H1 (cell line): ENCODE measurements around the gene PRKG2. TPM values are rescaled to one million over a fixed set of nuclear protein-coding genes. Genes with fewer than 3 reads are reported as not detected.

ENCODE experiments used
- CTCF ChIA-PET: fragments of 300-600 bp; sonication (Branson Sonifier 250); formaldehyde crosslinking; loops from one replicate; lab custom pipeline; 2021; ENCODE audit not compliant: partially characterized antibody; lab: Charles Lee
- POLR2A ChIA-PET: fragments of 300-600 bp; sonication (Branson Sonifier 250); formaldehyde crosslinking; loops from one replicate; lab custom pipeline; 2021; ENCODE audit warnings: inconsistent platforms; ENCODE audit not compliant: partially characterized antibody; lab: Charles Lee
- DNase-seq, 2 experiments: peaks; one replicate each; pipeline versions ENCODE4 v3.0.0 to v3.0.0-alpha.2; 2010 to 2022; ENCODE audit warnings: low spot score in 2 of 2, low read depth in 1 of 2, mixed read lengths in 1 of 2
- FAIRE-seq: peaks from 2 replicates; lab custom pipeline; 2011; peaks lifted over from hg19 to GRCh38; lab: Jason Lieb, UNC
- H2AFZ ChIP-seq: 2 replicates; pipeline ENCODE4 v1.8.1; 2012; ENCODE audit warnings: low read length, inconsistent platforms
- H2AK5ac ChIP-seq: 2 replicates; pipeline ENCODE4 v1.6.1; 2013; ENCODE audit warnings: low read depth, low read length
- H2BK120ac ChIP-seq: replicated peaks from 2 replicates; pipeline ENCODE3; 2013; ENCODE audit warnings: low read depth, low read length, inconsistent platforms
- H2BK12ac ChIP-seq: 2 replicates; pipeline ENCODE4 v1.6.1; 2013; ENCODE audit warnings: low read depth, low read length
- H2BK15ac ChIP-seq: 2 replicates; pipeline ENCODE4 v1.6.1; 2013; ENCODE audit warnings: low read length
- H2BK20ac ChIP-seq: 2 replicates; pipeline ENCODE4 v1.6.1; 2013; ENCODE audit warnings: low read length
- H2BK5ac ChIP-seq: 2 replicates; pipeline ENCODE4 v1.6.1; 2013; ENCODE audit warnings: low read depth, low read length
- H3K14ac ChIP-seq: 2 replicates; pipeline ENCODE4 v1.6.1; 2013; ENCODE audit warnings: inconsistent platforms; ENCODE audit not compliant: insufficient read length
- H3K18ac ChIP-seq: 2 replicates; pipeline ENCODE4 v1.6.1; 2013; ENCODE audit warnings: low read length; ENCODE audit errors: extremely low read depth
- H3K23ac ChIP-seq: 2 replicates; pipeline ENCODE4 v1.6.1; 2013; ENCODE audit warnings: inconsistent platforms; ENCODE audit not compliant: insufficient read length
- H3K23me2 ChIP-seq: 2 replicates; pipeline ENCODE4 v1.6.1; 2013; ENCODE audit warnings: low read depth, low read length
- H3K27ac ChIP-seq: 2 replicates; pipeline ENCODE4 v1.6.1; 2011; ENCODE audit warnings: low read depth, low read length, inconsistent platforms
- H3K27me3 ChIP-seq, 4 experiments: replicated peaks in 1 of 4; 1 replicate in 1 of 4; 2 replicates in 3 of 4; pipeline versions ENCODE4 v1.6.1 to v1.8.1; 2011 to 2013; ENCODE audit warnings: low read length in 3 of 4, mild to moderate bottlenecking in 3 of 4, inconsistent platforms in 2 of 4, mixed read lengths in 2 of 4, moderate library complexity in 1 of 4; ENCODE audit not compliant: control insufficient read depth in 3 of 4, insufficient read depth in 3 of 4; ENCODE audit errors: extremely low read depth in 1 of 4
- H3K36me3 ChIP-seq, 4 experiments: 2 replicates each; pipeline versions ENCODE4 v1.6.1 to v1.8.1; 2011 to 2013; ENCODE audit warnings: mild to moderate bottlenecking in 4 of 4, low read length in 3 of 4, moderate library complexity in 2 of 4, control low read depth in 1 of 4, inconsistent platforms in 1 of 4; ENCODE audit not compliant: insufficient read depth in 4 of 4, control insufficient read depth in 2 of 4
- H3K4ac ChIP-seq: replicated peaks from 2 replicates; pipeline ENCODE3; 2013; ENCODE audit warnings: low read length, low read depth, mixed read lengths, inconsistent platforms; ENCODE audit not compliant: insufficient read length
- H3K4me1 ChIP-seq, 4 experiments: replicated peaks in 1 of 4; 1 replicate in 1 of 4; 2 replicates in 3 of 4; pipeline versions ENCODE4 v1.6.1 to v1.8.1; 2011 to 2013; ENCODE audit warnings: low read length in 3 of 4, inconsistent platforms in 2 of 4, mixed read lengths in 1 of 4; ENCODE audit not compliant: insufficient read depth in 4 of 4, control insufficient read depth in 3 of 4
- H3K4me2 ChIP-seq, 2 experiments: 2 replicates each; pipeline versions ENCODE4 v1.6.1 to v1.8.1; 2011 to 2013; ENCODE audit warnings: low read depth in 2 of 2, low read length in 2 of 2, control low read depth in 1 of 2, inconsistent platforms in 1 of 2, mild to moderate bottlenecking in 1 of 2; ENCODE audit not compliant: insufficient read depth in 1 of 2
- H3K4me3 ChIP-seq, 4 experiments: fragments of 200-600, 300-600 bp in 1 of 4; sonication (generic), shearing (Covaris generic), sonication (Bioruptor Twin) in 1 of 4; 2 replicates each; pipeline versions ENCODE4 v1.5.1 to v1.8.1; 2011 to 2016; ENCODE audit warnings: low read length in 4 of 4, low read depth in 3 of 4, control low read depth in 2 of 4, inconsistent platforms in 2 of 4, mild to moderate bottlenecking in 2 of 4, mixed read lengths in 1 of 4, moderate library complexity in 1 of 4; ENCODE audit not compliant: insufficient read depth in 2 of 4; ENCODE audit errors: extremely low read depth in 1 of 4
- H3K56ac ChIP-seq: replicated peaks from 2 replicates; pipeline ENCODE3; 2013; ENCODE audit warnings: low read depth, mild to moderate bottlenecking, mixed read lengths, low read length, inconsistent platforms; ENCODE audit not compliant: insufficient read length
- H3K79me1 ChIP-seq: 2 replicates; pipeline ENCODE4 v1.6.1; 2013; ENCODE audit warnings: low read depth, low read length, control low read depth
- H3K79me2 ChIP-seq, 2 experiments: 2 replicates each; pipeline versions ENCODE4 v1.6.1 to v1.8.1; 2012 to 2013; ENCODE audit warnings: low read length in 2 of 2, mild to moderate bottlenecking in 2 of 2, inconsistent platforms in 1 of 2; ENCODE audit not compliant: insufficient read depth in 2 of 2, control insufficient read depth in 1 of 2
- H3K9ac ChIP-seq, 4 experiments: replicated peaks in 1 of 4; 1 replicate in 1 of 4; 2 replicates in 3 of 4; pipeline versions ENCODE4 v1.6.1 to v1.8.1; 2011 to 2013; ENCODE audit warnings: low read depth in 3 of 4, low read length in 3 of 4, control low read depth in 2 of 4, mild to moderate bottlenecking in 2 of 4, moderate library complexity in 2 of 4, inconsistent platforms in 1 of 4; ENCODE audit errors: extremely low read depth in 1 of 4
- H3K9me3 ChIP-seq, 2 experiments: 2 replicates each; pipeline versions ENCODE4 v1.6.1 to v1.8.1; 2012 to 2013; ENCODE audit warnings: mild to moderate bottlenecking in 2 of 2, moderate library complexity in 2 of 2, control low read depth in 1 of 2, inconsistent platforms in 1 of 2, low read depth in 1 of 2, low read length in 1 of 2, mixed read lengths in 1 of 2; ENCODE audit not compliant: insufficient read depth in 2 of 2
- H4K20me1 ChIP-seq, 2 experiments: replicated peaks in 1 of 2; 2 replicates each; pipeline versions ENCODE3 to v1.8.1; 2011 to 2013; ENCODE audit warnings: inconsistent platforms in 2 of 2, low read length in 2 of 2, mild to moderate bottlenecking in 1 of 2; ENCODE audit not compliant: insufficient read depth in 2 of 2, control insufficient read depth in 1 of 2
- H4K5ac ChIP-seq: 2 replicates; pipeline ENCODE4 v1.6.1; 2013; ENCODE audit warnings: low read length, low read depth, mixed read lengths, inconsistent platforms; ENCODE audit not compliant: insufficient read length
- H4K8ac ChIP-seq: 2 replicates; pipeline ENCODE4 v1.8.0; 2013; ENCODE audit warnings: mild to moderate bottlenecking, moderate library complexity, low read length, inconsistent platforms; ENCODE audit not compliant: insufficient read depth; ENCODE audit errors: extremely low read depth
- H4K91ac ChIP-seq: replicated peaks from 2 replicates; pipeline ENCODE3; 2013; ENCODE audit warnings: low read length, mixed read lengths, inconsistent platforms; ENCODE audit not compliant: insufficient read length
- CEBPB ChIP-seq: IDR thresholded peaks from 2 replicates; pipeline ENCODE4 v1.6.1; 2012; ENCODE audit warnings: low read depth, low read length
- HDAC2 ChIP-seq, 2 experiments: fragments of 300-600 bp in 1 of 2; sonication (generic) in 1 of 2; IDR thresholded peaks; 2 replicates each; pipeline ENCODE4 v1.6.1; 2011 to 2012; ENCODE audit warnings: low read depth in 2 of 2, low read length in 2 of 2, mild to moderate bottlenecking in 2 of 2, moderate library complexity in 2 of 2, borderline replicate concordance in 1 of 2, inconsistent platforms in 1 of 2
- WGBS, 2 experiments: shearing (Covaris generic) in 1 of 2; methylation state at CpG; one replicate each; pipeline versions ENCODE4 v1.1.6 to v1.1.7; 2013 to 2015; ENCODE audit warnings: low lambda C conversion rate in 2 of 2, mixed read lengths in 2 of 2, inconsistent platforms in 1 of 2, low coverage in 1 of 2, missing lambda C conversion rate in 1 of 2; ENCODE audit not compliant: insufficient replicate concordance in 2 of 2, insufficient coverage in 1 of 2, insufficient read length in 1 of 2; ENCODE audit errors: extremely low coverage in 1 of 2, missing lambda C conversion rate in 1 of 2; 5-methylcytosine and 5-hydroxymethylcytosine counted together
- polyA plus RNA-seq, 7 experiments: library from polyadenylated mRNA; depleted of rRNA in 3 of 7; stranded (reverse) in 5 of 7; unstranded in 2 of 7; fragments of >200 nt in 5 of 7; fragments of 200-250 nt in 2 of 7; gene quantifications; 1 replicate in 5 of 7; 2 replicates in 1 of 7; 4 replicates in 1 of 7; pipeline versions ENCODE4 v1.2.1 to v1.2.3, GENCODE V29; 2011 to 2013; ENCODE audit warnings: missing spikeins in 2 of 7, mixed read lengths in 2 of 7
- total RNA-seq: library from RNA; stranded (reverse); fragmentation: NEBNext Ultra II Directional; extraction: Animal tissue kit (Norgen Biotek cat#: 25700); gene quantifications from 2 replicates; pipeline ENCODE4 v1.2.1, GENCODE V29; 2021

The PRKG2 gene
- total and polyA plus RNA-seq, 2 of the 8 experiments (the other 6 are each of a cell fraction or from before 2014, with no cell fraction given) = 0.45 to 1.2 TPM

GRCh38 chr4:81164623-81165416 lies 50.2 kb downstream of the PRKG2 start:
- DNase-seq (no peak), FAIRE-seq (no peak)
- Histone ChIP-seq H2AFZ (no peak overlapping the region), H3K79me1 (no peaks in the 10 kb centered on the region), H2BK12ac (no peak overlapping the region), H3K4me2 (no peak overlapping the region), H4K20me1 (no peaks in the 10 kb centered on the region), H2AK5ac (no peak overlapping the region), H3K27ac (no peak overlapping the region), H3K27me3 (no peaks in the 10 kb centered on the region), H3K23ac (no peak overlapping the region), H2BK20ac (no peak overlapping the region), H3K4me1 (no peaks in the 10 kb centered on the region), H3K23me2 (no peaks in the 10 kb centered on the region), H3K56ac (no peak overlapping the region), H3K4ac (no peak overlapping the region), H3K18ac (no peak overlapping the region), H4K5ac (no peak overlapping the region), H2BK15ac (no peak overlapping the region), H3K79me2 (no peaks in the 10 kb centered on the region), H3K4me3 (no peak overlapping the region), H3K9me3 (no peaks in the 10 kb centered on the region), H3K36me3 (no peaks in the 10 kb centered on the region), H3K14ac (no peak overlapping the region), H4K91ac (no peak overlapping the region), H4K8ac (no peak overlapping the region), H3K9ac (no peak overlapping the region), H2BK5ac (no peak overlapping the region), H2BK120ac (no peak overlapping the region)
- ChIA-PET POLR2A (no interaction called here), CTCF (interaction anchor here (1.0 kb wide), 1 partner anchor 45 kb away, joined by 3 read pairs; no protein-coding TSS in a partner anchor)
- WGBS, 2 experiments = 90% methylated on average over 7 of the region's 7 CpGs; no CpG with 5 or more reads in 1 of the 2 experiments
- TF ChIP-seq CEBPB (peak; percentile 19; the same call in 1 of the 2 replicates), HDAC2 (IDR thresholded peaks at IDR 0.05; ENCODE audit: borderline replicate concordance in 1 of 2, low read depth in 2 of 2, low read length in 2 of 2) (no peak)
